RPMI8226 (cell line): ENCODE measurements around the gene GRM8.

Experiments
- DNase-seq: peaks from one replicate; pipeline ENCODE4 v3.0.0-alpha.2; 2015

The GRM8 gene

DNA sequence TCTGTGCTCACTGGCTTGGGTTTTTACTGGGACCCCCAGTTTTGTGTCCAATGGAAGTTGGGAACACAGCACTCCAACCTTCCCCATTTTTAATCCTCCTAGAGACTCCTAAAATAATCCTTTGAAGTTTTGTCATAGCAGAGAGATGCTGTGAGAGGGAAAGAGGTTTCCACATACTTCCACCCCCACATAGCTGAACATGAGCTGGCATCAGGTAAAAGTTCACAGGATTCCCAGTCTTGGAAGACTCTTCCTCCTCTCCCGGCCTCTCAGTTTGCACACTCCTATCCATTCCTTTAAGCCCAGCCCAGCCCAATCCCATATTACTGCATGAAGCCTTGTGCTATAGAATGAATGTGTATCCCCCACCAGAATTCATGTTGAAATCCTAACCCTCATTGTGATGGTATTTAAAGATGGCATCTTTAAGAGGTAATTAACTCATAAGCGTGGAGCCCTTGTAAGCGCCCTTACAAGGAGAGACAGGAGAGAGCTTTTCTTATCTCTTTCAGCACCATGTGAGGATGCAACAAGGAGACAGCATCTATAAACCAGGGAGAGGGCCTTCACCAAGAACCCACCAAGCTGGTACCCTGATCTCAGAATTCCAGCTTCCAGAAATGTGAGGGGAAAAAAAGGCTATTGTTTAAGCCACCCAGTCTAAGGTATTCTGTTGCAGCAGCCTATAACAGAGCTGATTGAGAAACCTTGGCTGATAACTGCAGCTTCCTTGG, 22.4 kb downstream of the GRM8 start:
- no peak for DNase-seq

DNA sequence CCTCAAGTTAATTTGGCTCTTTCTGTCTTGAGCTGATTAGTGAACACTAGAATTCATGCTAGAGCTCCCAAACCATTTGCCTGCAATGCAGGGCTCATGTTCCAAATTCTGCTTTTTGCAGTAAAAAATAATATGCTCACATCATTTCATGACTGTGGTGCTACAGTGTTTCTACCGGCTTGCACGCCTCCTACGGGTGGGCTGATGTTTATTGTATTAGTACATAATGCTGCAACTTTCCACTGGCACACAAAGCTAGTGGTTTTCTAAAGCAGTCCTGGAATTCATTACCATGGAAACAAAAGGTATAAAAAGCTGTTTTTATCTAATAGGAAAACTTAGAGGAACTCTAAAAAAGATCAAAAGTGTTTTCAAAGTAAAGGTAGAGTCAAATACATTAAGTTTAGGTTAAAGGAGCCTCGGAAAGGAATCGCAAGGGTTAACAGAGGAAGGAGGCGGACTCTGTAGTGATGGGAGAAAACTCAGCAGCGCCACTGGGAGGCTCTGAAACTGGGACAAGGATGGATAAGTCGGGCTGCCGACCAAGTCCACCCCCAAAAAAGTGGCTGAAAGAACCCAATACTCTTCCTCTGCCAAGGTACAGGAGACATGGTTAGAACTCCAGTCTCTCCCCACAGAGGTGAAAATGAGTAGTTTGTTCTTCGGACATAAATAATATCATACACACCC, 25.9 kb downstream of the GRM8 start:
- no peak for DNase-seq

DNA sequence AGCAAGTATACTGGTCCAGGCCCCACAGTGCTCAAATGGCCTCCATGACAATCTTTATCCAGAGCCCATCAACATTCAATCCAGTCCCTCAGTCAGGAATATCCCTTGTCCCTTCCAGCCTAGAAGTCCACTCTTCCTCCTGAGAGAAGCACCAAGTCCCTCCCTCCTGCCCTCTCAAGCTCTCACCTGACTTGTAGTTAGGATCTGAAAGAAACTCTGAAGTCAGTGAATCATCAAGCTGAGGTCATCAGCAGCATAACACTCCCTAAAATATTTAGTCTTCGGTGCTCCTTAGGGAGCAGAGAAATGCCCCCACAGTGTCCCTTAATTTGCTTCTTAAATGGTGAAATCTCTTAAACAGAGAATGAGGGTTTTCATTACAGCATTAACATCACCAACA, 31.0 kb downstream of the GRM8 start:
- DNase-seq, result no peak

DNA sequence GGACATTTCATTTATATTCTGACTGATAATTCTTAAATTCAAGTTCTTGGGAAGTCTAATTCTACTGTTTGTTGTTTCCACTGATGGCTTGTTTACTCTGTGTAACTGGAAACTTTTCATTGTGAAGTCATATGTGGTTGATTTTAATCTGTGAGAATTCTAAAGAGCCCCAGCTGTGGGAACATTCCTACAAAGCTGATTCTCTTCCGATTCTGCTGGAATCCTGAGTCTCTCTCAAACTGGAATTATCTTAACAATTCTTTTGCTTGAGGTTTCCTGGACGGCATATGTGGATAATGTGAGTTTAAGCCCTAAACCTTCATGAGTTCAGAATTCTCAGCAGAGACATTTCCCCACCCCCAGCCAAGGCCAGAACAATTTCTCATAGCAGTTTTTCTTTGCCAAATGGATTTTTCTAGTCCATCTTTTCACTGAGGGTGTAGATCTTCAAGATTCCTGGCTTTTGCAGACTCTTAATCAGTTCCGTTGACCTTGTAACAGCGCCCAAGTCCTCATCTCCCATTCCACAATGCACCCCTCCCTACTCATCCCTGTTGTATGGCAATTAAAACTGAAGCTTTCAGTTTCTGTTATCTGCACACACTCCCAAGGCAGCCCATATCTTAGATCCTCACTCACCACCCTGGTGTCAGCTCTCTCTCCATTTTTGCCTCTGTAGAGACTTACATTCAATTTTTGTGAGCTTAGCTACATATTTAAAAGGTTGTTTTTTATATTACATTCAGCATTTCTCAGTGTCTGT, 37.6 kb downstream of the GRM8 start:
- DNase-seq, result no peak

DNA sequence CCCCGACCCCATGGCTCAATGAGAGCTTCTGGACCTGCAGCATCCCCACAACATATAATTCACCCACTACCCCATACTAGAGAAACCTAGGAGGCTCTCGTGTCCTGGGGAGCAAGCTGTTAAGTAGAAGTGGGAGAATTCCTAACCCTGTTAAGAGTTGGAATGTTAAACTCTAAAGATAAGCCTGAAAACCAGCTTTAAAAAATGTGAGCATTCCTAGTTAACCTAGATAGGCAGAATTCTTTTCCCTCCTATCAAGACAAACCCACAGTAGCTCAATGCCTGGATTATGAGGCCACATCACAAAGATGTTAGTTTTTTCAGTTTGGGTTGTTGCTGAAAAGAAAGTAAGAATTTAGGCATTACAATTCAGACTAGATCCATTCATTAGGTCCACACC, 42.9 kb downstream of the GRM8 start:
- DNase-seq, result no peak

DNA sequence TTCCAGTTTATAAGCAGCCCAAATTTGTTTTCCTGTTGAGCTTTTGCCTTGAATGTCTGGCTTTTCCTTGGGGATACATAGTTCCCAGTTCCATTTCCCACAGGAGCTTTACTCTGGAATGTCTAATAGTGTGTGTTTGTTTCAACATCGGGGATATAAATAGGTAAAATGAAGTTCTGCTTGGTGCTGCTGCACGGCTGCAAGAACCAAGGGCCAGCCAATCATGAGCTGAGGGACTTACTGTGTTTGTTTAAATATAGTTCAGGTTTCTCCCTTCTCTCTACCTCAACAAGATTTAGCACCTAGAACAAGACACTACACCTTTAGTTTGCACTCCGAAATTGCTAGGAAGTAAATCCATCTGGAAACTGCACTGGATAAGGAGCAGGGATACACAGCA, 43.9 kb downstream of the GRM8 start:
- no peak for DNase-seq

DNA sequence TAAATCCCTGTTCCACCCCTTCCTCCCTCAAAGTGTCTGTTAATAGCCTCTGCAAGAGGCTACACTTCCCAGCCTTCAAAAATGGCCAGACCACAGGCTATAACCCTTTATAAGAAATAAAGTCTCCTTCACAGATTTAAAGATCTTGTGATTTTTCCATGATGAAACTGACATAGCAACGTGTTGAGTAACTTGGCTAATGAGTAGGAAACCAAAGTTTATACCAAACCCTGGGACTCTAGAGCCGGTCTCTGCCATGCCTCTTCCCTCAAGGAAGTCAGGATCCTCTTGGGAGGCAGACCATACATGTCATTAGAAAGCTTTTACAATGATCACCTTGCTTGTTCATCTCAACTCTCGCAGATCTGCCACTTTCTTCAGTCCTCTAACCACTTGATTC, 44.4 kb downstream of the GRM8 start:
- no peak for DNase-seq

DNA sequence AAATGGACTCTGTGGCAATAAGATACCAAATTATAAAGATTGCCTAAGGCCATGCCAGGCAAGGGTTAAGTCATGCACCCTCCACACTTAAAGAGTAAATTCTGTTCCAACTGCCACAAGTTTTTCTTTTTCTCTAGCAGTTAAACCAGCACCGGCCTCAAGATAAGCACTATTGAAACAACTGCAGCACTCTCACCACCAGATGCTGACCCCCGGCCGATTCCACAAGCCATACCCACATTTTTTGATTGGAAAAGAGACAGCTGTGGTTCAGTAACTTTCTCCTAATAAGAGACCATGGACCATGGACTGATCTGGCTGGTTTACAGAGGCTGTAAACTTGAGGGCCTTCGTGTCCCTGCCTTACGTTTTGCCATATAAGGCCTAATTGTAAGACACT, 44.9 kb downstream of the GRM8 start:
- DNase-seq, result no peak

DNA sequence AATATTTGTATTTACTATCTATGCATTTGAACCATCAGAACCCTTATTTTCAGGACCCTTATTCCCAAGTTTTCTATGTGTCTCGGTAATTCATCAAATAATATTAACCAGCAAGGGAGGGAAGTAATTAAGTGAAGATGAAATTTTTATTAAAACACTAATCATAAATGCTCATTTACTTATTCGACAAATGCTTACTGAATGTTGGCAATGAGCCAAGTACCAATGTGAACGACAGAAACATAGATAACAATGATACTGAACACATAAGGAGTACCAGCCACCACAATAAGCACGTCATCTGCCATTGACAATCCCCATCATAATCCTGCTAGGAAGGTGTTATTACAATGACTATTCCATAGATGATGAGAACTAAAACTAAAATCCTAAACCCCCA, 45.5 kb downstream of the GRM8 start:
- no peak for DNase-seq

DNA sequence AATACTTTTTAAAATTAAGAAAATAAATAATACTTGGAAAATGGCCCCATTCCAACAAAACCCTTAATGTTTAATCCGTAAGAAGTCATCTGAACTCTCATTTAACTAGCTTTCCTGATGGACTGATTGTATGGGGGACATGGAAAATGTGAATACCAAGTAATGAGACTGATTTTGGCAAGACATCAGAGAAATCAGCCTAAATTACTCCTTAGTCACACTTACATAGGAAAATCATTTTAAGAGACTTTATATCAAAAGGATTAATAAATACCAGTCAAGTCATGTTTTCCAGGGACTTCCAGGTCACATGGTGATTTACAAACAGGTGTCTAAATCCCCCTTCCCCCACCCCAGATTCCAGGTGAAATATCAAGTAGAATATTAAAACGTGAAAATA, 58.2 kb downstream of the GRM8 start:
- no peak for DNase-seq

DNA sequence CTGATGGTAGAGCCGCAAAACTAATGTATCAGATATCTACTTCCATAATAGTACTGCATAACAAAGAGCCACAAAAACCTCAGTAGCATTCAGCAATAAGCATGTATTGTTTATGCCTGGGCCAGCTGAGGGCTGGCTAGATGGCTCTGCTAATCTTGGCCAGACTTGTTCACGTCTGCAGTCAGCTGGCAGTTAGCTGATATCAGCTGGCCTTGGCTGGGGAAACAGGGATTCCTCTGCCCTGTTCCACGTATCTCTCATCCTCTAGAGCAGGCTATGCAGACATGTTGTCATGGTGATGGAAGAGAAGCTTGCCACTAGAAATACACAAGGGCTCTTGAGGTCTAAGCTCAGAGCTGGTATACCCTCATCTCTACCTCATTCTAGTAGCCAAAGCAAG, 62.9 kb downstream of the GRM8 start:
- no peak for DNase-seq

DNA sequence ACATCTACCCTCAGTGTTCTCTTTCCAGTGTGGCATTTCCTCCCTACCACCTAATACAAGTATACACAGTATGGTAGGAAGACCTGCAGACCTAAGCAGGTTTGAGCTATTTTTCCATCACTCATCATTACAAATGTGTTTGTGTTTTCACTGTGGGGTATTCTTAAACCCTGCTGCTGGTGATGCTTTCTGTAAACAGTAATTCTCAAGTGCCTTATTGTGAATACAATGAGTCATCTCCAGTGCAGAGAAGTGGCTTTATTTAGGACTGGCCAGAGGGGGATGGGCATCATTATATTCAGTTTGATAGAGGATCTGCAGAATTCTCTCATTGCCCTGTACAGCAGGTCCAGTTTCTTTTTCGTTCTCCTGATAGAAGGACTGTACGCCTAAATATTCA, 63.7 kb downstream of the GRM8 start:
- DNase-seq, result no peak

DNA sequence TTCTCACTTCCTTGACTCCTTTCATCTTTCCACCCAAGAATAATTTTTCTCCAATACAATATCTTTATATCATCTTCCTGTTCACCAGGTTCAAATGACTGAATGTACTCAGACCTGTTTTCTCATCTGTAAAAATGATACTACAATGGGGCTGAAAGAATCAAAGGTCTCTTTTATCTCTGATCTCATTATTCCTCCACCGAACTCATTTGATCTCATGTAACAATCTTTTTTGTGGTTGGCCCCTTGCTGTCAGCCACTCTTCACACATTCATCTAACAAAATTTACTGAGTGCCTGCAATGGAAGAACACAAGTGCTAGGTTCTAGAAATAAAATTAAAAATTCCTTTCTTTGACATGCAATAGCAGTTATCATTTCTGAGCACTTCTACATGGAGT, 65.0 kb downstream of the GRM8 start:
- DNase-seq, result no peak

DNA sequence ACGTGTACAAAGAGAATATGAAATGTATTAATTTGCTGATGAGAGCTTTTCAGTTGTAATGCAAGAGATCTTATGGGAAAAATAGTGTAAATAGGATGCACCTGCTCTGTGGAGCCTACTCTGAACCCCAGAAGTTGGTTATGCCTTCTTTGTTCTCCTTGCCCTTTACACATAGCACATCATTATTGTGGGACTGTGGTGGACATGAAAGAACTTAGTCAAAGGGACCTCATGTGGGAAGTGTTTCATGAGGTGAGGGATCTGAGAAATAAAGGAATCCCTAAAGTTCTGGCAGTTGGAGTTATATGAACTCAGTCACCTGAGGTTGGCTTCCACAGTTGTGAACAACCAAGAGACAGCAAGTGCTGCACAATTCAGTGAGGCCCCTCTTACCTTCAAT, 66.1 kb downstream of the GRM8 start:
- no peak for DNase-seq

DNA sequence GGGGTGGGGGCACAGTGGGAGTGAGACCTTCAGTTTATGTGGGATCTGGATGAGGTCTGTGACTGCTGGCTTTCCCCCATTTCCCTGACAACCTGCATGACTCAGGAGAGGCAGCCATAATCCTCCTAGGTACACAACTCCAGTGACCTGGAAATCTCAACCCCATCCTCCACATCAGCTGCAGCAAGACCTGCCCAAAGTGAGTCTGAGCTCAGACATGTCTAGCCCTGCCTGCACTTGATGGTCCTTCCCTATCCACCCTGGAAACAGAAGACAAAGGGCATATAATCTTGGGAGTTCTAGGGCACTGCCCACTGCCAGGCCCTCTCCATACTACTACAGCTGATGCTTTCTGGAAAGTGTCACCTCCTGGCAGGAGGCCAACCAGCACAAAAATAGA, 75.6 kb downstream of the GRM8 start:
- no peak for DNase-seq

DNA sequence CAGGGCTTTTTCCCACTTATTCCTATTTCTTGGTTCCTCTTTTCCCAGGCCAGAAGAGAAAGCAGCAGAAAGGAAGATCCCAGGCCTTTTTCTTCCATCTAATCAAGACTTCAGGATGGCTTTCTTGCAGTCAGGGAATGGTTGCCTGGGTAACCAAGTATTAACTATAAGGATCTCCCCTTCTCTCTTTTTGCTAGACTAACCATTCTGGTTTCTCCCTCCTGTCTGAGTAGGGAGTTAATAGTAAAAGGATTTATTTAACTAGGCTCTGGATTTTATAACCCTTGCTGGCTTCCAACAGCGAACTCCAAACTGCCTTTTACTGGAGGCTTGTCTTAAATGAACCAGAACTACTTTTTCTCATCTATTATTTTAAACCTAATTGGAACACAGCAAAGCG, 90.4 kb downstream of the GRM8 start:
- DNase-seq, result no peak

DNA sequence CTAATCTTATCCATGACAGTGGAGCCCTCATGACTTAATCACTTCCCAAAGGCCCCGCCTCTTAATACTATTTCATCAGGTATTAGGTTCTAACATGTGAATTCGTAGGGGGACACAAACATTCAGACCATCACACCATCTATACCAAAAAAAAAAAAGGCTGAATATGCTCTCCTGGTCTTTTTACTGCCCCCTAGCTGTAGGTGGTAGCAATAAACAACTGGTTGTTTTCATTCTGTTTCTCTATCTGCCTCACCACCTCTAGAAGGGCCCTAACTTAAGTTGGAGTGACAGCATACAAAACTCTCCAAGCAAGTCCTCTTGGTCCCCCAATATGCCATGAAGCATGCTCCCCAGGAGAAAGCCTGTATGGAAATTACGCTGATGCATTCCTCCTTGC, 94.1 kb downstream of the GRM8 start:
- peak; percentile 11 for DNase-seq

DNA sequence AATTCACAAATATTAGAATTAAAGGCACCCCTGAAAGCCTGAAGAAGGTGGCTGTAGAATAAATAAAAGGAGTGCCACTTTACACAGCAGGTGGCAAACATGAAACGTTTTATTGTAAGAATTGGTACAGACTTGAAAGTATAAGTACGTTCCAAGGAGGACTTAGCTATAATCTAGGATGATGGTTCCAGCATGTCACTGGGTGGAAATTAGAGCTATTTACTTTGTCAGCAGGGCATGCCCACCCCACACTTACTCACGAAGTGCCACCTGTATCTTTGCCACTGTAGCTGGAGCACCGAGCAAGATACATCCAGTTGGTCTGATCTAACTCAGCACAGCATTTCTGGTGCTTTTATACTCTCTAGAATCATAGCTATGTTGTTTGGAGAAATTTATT, 97.8 kb downstream of the GRM8 start:
- DNase-seq, result no peak

DNA sequence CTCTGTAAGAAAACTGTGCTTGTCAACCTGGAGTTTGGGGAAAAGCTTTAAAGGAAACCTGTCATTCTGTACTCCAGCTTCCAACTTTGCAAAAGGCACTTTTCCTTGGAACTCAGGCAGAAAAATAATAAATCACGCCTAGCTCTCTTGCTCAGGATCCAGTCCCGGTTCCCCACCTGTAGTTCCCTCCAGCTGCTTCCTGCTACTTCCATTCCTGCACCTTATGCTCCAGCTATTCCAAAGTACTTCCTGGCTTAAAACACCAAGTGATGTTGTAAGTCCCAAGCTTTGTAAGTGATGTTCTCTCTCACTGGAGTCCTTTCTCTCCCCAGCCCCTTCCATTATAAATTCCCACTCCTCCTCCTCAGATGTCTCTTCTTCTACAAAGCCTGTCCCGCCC, 98.6 kb downstream of the GRM8 start:
- DNase-seq, result no peak

DNA sequence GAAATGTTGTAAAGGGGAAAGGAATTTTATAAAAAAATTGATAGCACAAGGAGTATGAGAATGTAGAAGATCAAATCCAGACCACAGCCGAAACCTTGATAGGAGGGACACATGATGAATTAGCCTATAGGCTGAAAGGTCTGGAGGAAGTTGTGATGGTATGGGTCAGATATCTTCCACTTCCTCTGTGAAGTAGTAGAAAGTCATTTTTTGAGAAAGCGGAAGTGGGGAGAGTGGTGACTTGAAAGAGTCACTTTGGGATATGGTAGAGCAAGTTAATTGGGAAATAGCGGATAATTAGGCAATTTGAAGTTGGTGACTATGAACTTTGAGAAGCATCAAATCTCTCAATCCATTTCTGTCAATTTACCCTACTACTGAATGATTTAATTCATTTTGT, 99.4 kb downstream of the GRM8 start:
- DNase-seq, result no peak

DNA sequence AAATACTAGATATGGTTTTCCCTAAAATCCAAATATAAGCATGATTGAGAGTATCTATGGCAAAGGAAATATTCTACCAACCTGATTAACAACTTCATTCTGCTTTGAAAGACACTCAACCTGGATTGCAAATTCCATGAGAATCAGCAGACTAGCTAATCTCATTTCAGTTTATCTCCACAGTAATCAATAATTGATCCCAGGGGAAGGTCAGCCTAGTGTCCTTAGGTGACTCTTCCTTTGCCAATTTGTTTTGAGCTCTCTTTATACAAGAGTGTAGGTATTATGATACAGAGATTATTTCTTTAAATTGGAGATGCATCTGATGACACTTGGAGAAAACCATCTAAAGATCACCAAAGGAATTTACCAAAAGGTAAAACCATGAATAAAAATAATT, 100.3 kb downstream of the GRM8 start:
- DNase-seq, result no peak

DNA sequence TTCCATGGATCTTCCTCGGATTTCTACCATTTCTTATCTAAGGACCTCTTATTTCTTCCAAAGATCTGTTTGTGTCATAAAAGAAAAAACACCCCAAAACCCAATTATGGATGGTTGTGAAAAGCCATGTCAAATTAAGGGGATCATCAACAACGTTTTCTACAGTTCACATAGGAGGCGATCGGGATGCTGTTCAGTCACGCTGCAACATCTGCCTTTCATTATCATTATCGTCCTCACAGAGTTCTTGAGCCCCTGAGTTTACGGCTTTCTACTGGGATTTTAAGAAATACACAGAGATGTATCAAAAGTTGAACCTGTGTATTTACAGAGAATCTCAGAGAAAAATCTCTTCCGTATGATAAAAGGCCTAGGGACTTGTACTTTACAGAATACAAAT, 101.4 kb downstream of the GRM8 start:
- DNase-seq, result no peak

DNA sequence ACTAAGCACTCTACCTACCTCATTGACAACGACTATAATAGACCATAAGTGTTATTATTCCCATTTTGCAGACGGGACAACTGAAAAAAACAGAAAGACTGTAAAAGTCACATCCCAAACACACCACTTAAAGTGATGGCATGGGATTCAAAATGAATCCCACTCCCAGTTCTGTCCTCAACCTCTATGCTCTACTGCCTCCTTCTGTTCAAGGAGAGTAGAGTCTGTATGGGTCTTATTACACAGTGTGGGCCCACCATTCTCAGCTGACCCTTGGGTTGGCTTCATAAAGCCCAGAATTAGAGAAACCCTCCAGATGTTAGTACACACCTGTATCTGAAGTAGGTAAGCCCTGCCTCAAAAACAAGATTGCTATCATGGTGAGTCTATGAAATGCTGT, 102.2 kb downstream of the GRM8 start:
- no peak for DNase-seq
